GM21447 (cell line): Measurements from ENCODE around the gene ZNF330.
"Not testable (repeated sequence)": the region's sequence is repeated elsewhere in the genome, so short reads cannot be mapped to it uniquely, and the experiment has no call there.

Source experiments
- ATAC-seq: cut with Tn5 transposase; IDR thresholded peaks from one replicate; pipeline ENCODE4 v1.9.1; 2021; ENCODE audit not compliant: unreplicated experiment

The ZNF330 gene

GRCh38 chr4:141220691-141221659 is at the start of gene ZNF330:
TSS of gene ZNF330 (plus strand) at chr4:141220895. CDS start at chr4:141222372, 1,477 bp downstream.
- peak; percentile 86 for ATAC-seq

GRCh38 chr4:141174457-141174856 is 46.2 kb upstream of the ZNF330 start:
- no peak for ATAC-seq

- no peak for ATAC-seq
These were observed 43.5 kb upstream of the ZNF330 start for GRCh38 chr4:141177171-141177570.

- ATAC-seq = no peak
These were observed 41.0 kb upstream of the ZNF330 start for GRCh38 chr4:141179474-141180373.

GRCh38 chr4:141180991-141181761 is 39.5 kb upstream of the ZNF330 start:
- ATAC-seq = no peak

- not testable (repeated sequence) for ATAC-seq
These were observed 37.2 kb upstream of the ZNF330 start for GRCh38 chr4:141183491-141183890.

GRCh38 chr4:141192564-141192963 is 28.1 kb upstream of the ZNF330 start:
- ATAC-seq = no peak

GRCh38 chr4:141193516-141194034 is 27.1 kb upstream of the ZNF330 start:
- ATAC-seq = no peak

GRCh38 chr4:141195095-141195707 is 25.5 kb upstream of the ZNF330 start:
- no peak for ATAC-seq

- ATAC-seq = no peak
These were observed 24.3 kb upstream of the ZNF330 start for GRCh38 chr4:141196227-141196933.

- ATAC-seq = no peak
These were observed 12.7 kb upstream of the ZNF330 start for GRCh38 chr4:141207961-141208360.

- no peak for ATAC-seq
These were observed 10.5 kb upstream of the ZNF330 start for GRCh38 chr4:141210168-141210567.

- no peak for ATAC-seq
These were observed 7.1 kb upstream of the ZNF330 start for GRCh38 chr4:141213550-141213991.

- ATAC-seq = no peak
These were observed 5.7 kb upstream of the ZNF330 start for GRCh38 chr4:141215030-141215429.

- no peak for ATAC-seq
These were observed 4.5 kb upstream of the ZNF330 start for GRCh38 chr4:141216002-141216761.

GRCh38 chr4:141220271-141220670 is 424 bp upstream of the ZNF330 start:
- peak; percentile 17 for ATAC-seq

- no peak for ATAC-seq
These were observed 2.7 kb downstream of the ZNF330 start for GRCh38 chr4:141223418-141223817.

GRCh38 chr4:141227280-141227679 is 6.6 kb downstream of the ZNF330 start:
- ATAC-seq = not testable (repeated sequence)
